Esophagus muscularis mucosa (tissue), 4 donors: ENCODE data around the gene ITPRIPL1. TPM values are rescaled to one million over a fixed set of nuclear protein-coding genes. Genes with fewer than 3 reads are reported as not detected.

ENCODE experiments used
- DNase-seq: peaks from one replicate; pipeline ENCODE4 v3.0.0-alpha.2; 2017; ENCODE audit errors: extremely low spot score
- H3K27ac ChIP-seq, 4 donors: fragments of 200-600 bp; sonication (generic); replicated peaks in 1 of 4; 1 replicate in 3 of 4; 2 replicates in 1 of 4; pipeline ENCODE4 v1.5.1; 2016 to 2019; ENCODE audit warnings: mild to moderate bottlenecking in 1 of 4
- H3K27me3 ChIP-seq, 4 donors: fragments of 200-600 bp; sonication (generic); one replicate each; pipeline versions ENCODE4 v1.5.1 to v1.6.0; 2016 to 2019
- H3K36me3 ChIP-seq, 4 donors: fragments of 200-600 bp; sonication (generic); one replicate each; pipeline ENCODE4 v1.5.1; 2016 to 2019
- H3K4me1 ChIP-seq, 4 donors: fragments of 200-600 bp; sonication (generic); one replicate each; pipeline ENCODE4 v1.5.1; 2016 to 2019
- H3K4me3 ChIP-seq, 4 donors: fragments of 200-600 bp; sonication (generic); 1 replicate in 2 of 4; 2 replicates in 2 of 4; pipeline ENCODE4 v1.5.1; 2016 to 2019; ENCODE audit warnings: mild to moderate bottlenecking in 4 of 4, moderate library complexity in 1 of 4
- H3K9me3 ChIP-seq, 4 donors: fragments of 200-600 bp; sonication (generic); 1 replicate in 3 of 4; 2 replicates in 1 of 4; pipeline ENCODE4 v1.5.1; 2016 to 2019
- CTCF ChIP-seq, 3 experiments: fragments of 200-600 bp in 2 of 3; fragments of 450-650 bp in 1 of 3; sonication (generic) in 2 of 3; IDR thresholded peaks; one replicate each; pipeline ENCODE4 v1.5.1; 2017 to 2019; ENCODE audit warnings: antibody characterized with exemption in 3 of 3, mild to moderate bottlenecking in 2 of 3, moderate library complexity in 1 of 3
- EP300 ChIP-seq: sonication (generic); formaldehyde crosslinking; IDR thresholded peaks from one replicate; pipeline ENCODE4 v1.6.1; 2017; ENCODE audit warnings: antibody characterized with exemption
- POLR2A ChIP-seq: fragments of 450-650 bp; IDR thresholded peaks from one replicate; pipeline ENCODE4 v1.6.1; 2017; ENCODE audit warnings: antibody characterized with exemption, moderate library complexity, mild to moderate bottlenecking, low read depth
- POLR2AphosphoS5 ChIP-seq, 2 donors: sonication (generic); formaldehyde crosslinking; IDR thresholded peaks; one replicate each; pipeline ENCODE4 v1.6.1; 2017; ENCODE audit warnings: antibody characterized with exemption in 2 of 2
- WGBS: methylation state at CpG from one replicate; pipeline ENCODE4 v1.1.5; 2018; 5-methylcytosine and 5-hydroxymethylcytosine counted together
- intact Hi-C: fragments of 100-400 bp; cut with DNase I; formaldehyde crosslinking; loops from one replicate; pipeline ENCODE4 v1.15.1; 2023
- total RNA-seq, 4 donors: library from RNA; depleted of rRNA; stranded (reverse); fragments of >200 nt; gene quantifications; one replicate each; pipeline versions ENCODE4 v1.1.0 to v1.2.1, GENCODE V29; 2016

Gene ITPRIPL1
- total RNA-seq, 4 donors from 2014 or later: 0.42 to 1.4 (median 0.93) TPM

- Histone ChIP-seq H3K27me3 (peaks cover 3 to 47% (median 21%) of the 10 kb centered on the region in 4 donors), H3K9me3 (no peaks in the 10 kb centered on the region), H3K4me3 (no peak overlapping the region), H3K36me3 (peaks cover 0 to 9% (median 0%) of the 10 kb centered on the region in 4 donors), H3K4me1 (peaks cover 14 to 20% (median 16%) of the 10 kb centered on the region in 4 donors), H3K27ac (no peak overlapping the region)
- intact Hi-C loops: no loop called here
- DNase-seq: no peak
- TF ChIP-seq CTCF (IDR thresholded peaks at IDR 0.05) (no peak), POLR2A (no peak), EP300 (no peak), POLR2AphosphoS5 (IDR thresholded peaks at IDR 0.05) (no peak)
- 95% methylated on average over 21 of the region's 21 CpGs for WGBS
These were observed 2.1 kb downstream of the ITPRIPL1 start for GRCh38 chr2:96326990-96327820.

GRCh38 chr2:96329456-96329855 is 4.3 kb downstream of the ITPRIPL1 start:
- DNase-seq: no peak
- peaks cover 13 to 18% (median 15%) of the 10 kb centered on the region in 4 donors for H3K4me1 ChIP-seq
- no peak overlapping the region for H3K4me3 ChIP-seq
- peaks cover 0 to 9% (median 0%) of the 10 kb centered on the region in 4 donors for H3K36me3 ChIP-seq
- intact Hi-C loops: no loop called here
- H3K9me3 ChIP-seq: no peaks in the 10 kb centered on the region
- TF ChIP-seq CTCF (IDR thresholded peaks at IDR 0.05) (no peak), POLR2AphosphoS5 (IDR thresholded peaks at IDR 0.05) (no peak), EP300 (no peak), POLR2A (no peak)
- peaks cover 3 to 24% (median 14%) of the 10 kb centered on the region in 4 donors for H3K27me3 ChIP-seq
- no peak overlapping the region for H3K27ac ChIP-seq
- WGBS: 55% methylated on average over 1 of the region's 1 CpG

GRCh38 chr2:96329874-96330273 is 4.8 kb downstream of the ITPRIPL1 start:
- Histone ChIP-seq H3K27ac (no peak overlapping the region), H3K36me3 (peaks cover 0 to 9% (median 0%) of the 10 kb centered on the region in 4 donors), H3K4me3 (no peak overlapping the region), H3K27me3 (peaks cover 3 to 20% (median 13%) of the 10 kb centered on the region in 4 donors), H3K4me1 (peaks cover 14 to 18% (median 16%) of the 10 kb centered on the region in 4 donors), H3K9me3 (no peaks in the 10 kb centered on the region)
- no peak for TF ChIP-seq POLR2A
- intact Hi-C loops: loop anchor here (10.0 kb wide), 1 partner anchor 65 kb away; the partner anchor contains the start of genes CIAO1 and TMEM127
- 90% methylated on average over 6 of the region's 6 CpGs for WGBS
- DNase-seq: no peak

GRCh38 chr2:96330407-96330806 is 5.3 kb downstream of the ITPRIPL1 start:
- TF ChIP-seq EP300: no peak
- no peak for TF ChIP-seq POLR2AphosphoS5 (IDR thresholded peaks at IDR 0.05)
- TF ChIP-seq CTCF (IDR thresholded peaks at IDR 0.05): no peak
- no peak for TF ChIP-seq POLR2A
- no peak overlapping the region for H3K27ac ChIP-seq
- no peaks in the 10 kb centered on the region for H3K9me3 ChIP-seq
- H3K4me3 ChIP-seq: no peak overlapping the region
- 50% methylated on average over 1 of the region's 1 CpG for WGBS
- intact Hi-C loops: loop anchor here (10.0 kb wide), 1 partner anchor 66 kb away; the partner anchor contains the start of genes CIAO1 and TMEM127
- DNase-seq: no peak
- peaks cover 12 to 16% (median 13%) of the 10 kb centered on the region in 4 donors for H3K4me1 ChIP-seq
- peaks cover 0 to 9% (median 0%) of the 10 kb centered on the region in 4 donors for H3K36me3 ChIP-seq
- peaks cover 0 to 15% (median 8%) of the 10 kb centered on the region in 4 donors for H3K27me3 ChIP-seq

- H3K9me3 ChIP-seq: no peaks in the 10 kb centered on the region
- 86% methylated on average over 3 of the region's 3 CpGs for WGBS
- H3K36me3 ChIP-seq: no peaks in the 10 kb centered on the region
- peaks cover 9 to 16% (median 14%) of the 10 kb centered on the region in 4 donors for H3K4me1 ChIP-seq
- TF ChIP-seq CTCF (IDR thresholded peaks at IDR 0.05) (no peak), POLR2A (no peak), POLR2AphosphoS5 (IDR thresholded peaks at IDR 0.05) (no peak), EP300 (no peak)
- DNase-seq: no peak
- no peak overlapping the region for H3K4me3 ChIP-seq
- H3K27ac ChIP-seq: no peak overlapping the region
- no peaks in the 10 kb centered on the region for H3K27me3 ChIP-seq
- intact Hi-C loops: loop anchor here (10.0 kb wide), 1 partner anchor 69 kb away; the partner anchor contains the start of genes CIAO1 and TMEM127
These were observed 8.6 kb downstream of the ITPRIPL1 start for GRCh38 chr2:96333708-96334107.
